ENCODE measurements around the gene TTLL11.

TTLL11 gene

DNA sequence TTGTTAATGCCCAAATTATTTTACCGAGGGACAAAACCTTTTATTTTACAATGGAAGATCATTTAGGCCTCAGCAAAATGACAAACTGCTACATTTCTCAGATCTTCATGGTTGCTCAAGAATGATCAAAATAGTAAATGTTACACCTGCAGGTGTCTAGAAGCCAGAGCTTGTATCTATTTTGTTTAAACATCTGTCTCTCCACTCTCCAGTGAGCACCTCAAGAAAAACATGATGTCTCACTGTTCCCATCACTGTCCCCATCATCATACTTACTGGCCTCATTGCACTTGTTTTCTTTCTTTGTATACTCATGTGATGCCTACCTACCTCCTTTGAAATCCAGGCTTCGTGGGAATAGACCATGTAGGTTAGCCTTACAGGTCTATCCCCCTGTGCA lies 149.6 kb downstream of the TTLL11 start:
- H3K4me3 ChIP-seq (ENCODE audit: low read depth, low read length): no peak overlapping the region
- no peak for DNase-seq (ENCODE audit: low read depth)
- TF ChIP-seq, protein P1, sequence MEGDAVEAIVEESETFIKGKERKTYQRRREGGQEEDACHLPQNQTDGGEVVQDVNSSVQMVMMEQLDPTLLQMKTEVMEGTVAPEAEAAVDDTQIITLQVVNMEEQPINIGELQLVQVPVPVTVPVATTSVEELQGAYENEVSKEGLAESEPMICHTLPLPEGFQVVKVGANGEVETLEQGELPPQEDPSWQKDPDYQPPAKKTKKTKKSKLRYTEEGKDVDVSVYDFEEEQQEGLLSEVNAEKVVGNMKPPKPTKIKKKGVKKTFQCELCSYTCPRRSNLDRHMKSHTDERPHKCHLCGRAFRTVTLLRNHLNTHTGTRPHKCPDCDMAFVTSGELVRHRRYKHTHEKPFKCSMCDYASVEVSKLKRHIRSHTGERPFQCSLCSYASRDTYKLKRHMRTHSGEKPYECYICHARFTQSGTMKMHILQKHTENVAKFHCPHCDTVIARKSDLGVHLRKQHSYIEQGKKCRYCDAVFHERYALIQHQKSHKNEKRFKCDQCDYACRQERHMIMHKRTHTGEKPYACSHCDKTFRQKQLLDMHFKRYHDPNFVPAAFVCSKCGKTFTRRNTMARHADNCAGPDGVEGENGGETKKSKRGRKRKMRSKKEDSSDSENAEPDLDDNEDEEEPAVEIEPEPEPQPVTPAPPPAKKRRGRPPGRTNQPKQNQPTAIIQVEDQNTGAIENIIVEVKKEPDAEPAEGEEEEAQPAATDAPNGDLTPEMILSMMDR (conservative IDR thresholded peaks at IDR 0.05; ENCODE audit: low read depth, low read length): no peak

DNA sequence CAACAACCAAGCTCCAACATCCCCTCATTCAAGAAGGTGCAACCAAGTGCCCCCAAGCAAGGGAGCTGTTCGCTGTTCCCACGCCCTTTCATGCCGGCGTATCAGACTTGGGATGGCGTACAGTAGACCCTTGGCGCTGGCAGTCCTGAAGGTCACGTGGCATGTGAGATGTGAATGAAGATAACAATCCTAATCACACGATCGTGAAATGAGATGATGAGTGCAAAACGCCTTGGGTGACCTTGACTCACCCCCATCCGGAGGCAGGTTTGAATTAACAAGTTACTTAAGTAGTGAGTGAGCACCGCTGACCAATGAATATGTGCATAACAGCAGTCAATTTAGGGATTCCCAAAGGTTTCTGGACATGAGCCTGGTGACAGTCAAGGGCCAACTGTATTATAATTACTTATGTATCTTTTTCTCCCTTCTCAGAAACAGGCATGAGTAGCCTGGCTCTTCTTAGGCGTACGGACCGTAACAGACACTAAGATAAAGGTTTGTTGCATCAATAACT lies 150.2 kb downstream of the TTLL11 start:
- TF ChIP-seq, protein P1 (conservative IDR thresholded peaks at IDR 0.05; ENCODE audit: low read depth, low read length): no peak
- DNase-seq (ENCODE audit: low read depth): no peak
- H3K4me3 ChIP-seq (ENCODE audit: low read depth, low read length): no peak overlapping the region

DNA sequence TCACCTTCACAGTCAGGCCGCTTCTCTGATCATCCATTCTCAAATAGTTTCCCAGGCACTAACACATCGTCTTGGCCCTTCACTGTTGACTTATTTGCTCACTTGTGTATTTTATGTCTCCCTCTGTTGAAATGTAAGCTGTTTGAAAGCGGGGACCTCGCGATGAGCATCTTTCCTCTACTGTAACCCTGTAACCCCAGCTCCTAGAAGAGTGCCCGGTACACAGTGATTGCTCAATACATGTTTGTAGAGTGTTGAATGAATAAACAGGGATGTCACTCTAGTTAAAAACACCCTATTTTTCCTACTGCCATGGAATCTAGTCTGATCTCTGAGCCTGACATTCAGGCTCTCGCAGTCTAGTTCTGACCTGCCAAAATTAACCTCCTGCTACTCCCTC lies 150.8 kb downstream of the TTLL11 start:
- no peak overlapping the region for H3K4me3 ChIP-seq (ENCODE audit: low read depth, low read length)
- DNase-seq (ENCODE audit: low read depth): no peak
- TF ChIP-seq, protein P1 (conservative IDR thresholded peaks at IDR 0.05; ENCODE audit: low read depth, low read length): no peak

DNA sequence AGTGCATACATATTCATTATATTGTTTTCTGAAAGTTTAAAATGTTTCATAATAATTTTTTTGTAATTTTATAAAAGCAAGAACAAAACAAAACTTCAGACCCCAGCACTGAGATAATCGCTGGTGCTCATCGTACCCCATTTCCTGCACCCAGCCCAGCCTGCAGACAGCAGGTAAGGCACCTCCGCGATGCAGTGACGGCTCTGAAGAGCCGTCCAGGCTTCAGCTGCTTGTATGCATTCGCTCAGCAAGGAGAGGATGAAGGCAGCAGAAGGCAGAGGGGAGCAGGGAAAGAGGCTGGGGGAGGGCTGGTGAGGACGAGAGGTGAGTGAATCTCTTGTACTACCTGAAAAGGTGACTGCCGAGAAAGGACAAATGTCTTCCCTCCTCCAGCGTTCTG lies 153.5 kb downstream of the TTLL11 start:
- DNase-seq (ENCODE audit: low read depth): no peak
- TF ChIP-seq, protein P1 (conservative IDR thresholded peaks at IDR 0.05; ENCODE audit: low read depth, low read length): no peak
- H3K4me3 ChIP-seq (ENCODE audit: low read depth, low read length): no peak overlapping the region

DNA sequence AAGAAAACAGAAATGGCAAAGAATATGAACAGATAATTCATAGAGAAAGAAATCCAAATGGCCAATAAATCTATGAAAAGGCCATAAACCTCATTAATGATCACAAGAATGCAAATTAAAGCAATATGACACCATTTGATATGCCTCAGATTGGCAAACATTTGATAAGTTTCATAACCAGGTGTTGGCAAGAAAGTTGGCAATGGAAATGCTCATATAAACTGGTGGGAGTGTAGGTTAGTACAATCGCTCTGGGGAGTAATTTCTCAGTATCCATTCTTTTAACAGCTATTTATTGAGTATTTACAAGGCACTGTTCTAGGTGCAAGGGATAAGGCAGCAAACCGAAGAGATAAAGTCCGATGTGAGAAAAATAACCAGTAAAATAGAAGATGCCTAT lies 154.5 kb downstream of the TTLL11 start:
- no peak overlapping the region for H3K4me3 ChIP-seq (ENCODE audit: low read depth, low read length)
- TF ChIP-seq, protein P1 (conservative IDR thresholded peaks at IDR 0.05; ENCODE audit: low read depth, low read length): no peak
- no peak for DNase-seq (ENCODE audit: low read depth)

DNA sequence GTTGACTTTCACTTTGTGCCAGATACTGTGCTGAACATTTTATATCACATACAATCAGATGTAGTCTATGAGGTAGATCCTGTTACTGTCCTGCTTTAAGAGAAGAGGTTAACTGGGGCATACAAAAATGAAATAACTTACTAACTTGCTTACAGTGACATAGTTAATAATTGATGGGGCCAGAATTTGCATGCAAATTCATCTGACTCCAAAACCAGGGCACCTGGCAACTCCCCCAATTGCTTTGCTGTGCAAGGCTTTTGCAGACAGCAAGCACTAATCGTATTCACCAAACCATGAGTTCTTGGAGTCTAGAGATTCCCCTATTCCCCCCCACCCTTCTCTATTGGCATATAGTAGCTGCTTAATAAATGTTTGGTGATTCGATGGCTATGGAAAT lies 155.9 kb downstream of the TTLL11 start:
- TF ChIP-seq, protein P1 (conservative IDR thresholded peaks at IDR 0.05; ENCODE audit: low read depth, low read length): no peak
- no peak for DNase-seq (ENCODE audit: low read depth)
- no peak overlapping the region for H3K4me3 ChIP-seq (ENCODE audit: low read depth, low read length)

DNA sequence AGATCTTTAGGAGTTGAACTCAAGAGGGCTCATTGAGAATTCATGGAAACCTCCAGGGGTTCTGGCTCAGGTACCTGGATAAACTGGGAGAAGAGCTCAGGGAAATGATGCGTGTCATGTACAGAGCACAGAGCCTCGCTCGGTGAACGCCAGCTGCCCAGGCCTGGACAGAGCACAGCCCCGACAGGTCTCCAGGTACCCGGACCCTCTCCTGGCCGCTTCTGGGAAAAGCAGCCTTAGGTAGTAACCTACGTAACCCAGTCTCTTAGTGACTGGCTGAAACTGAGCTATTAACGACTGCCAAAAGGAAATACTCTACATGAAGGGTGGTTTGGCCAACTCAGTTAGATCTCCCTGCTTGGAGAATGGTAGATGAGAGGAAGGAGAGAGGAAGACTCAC lies 157.4 kb downstream of the TTLL11 start:
- no peak overlapping the region for H3K4me3 ChIP-seq (ENCODE audit: low read depth, low read length)
- DNase-seq (ENCODE audit: low read depth): no peak
- TF ChIP-seq, protein P1 (conservative IDR thresholded peaks at IDR 0.05; ENCODE audit: low read depth, low read length): no peak
